Measurements from ENCODE around the gene ADD3. TPM values are rescaled to one million over a fixed set of nuclear protein-coding genes. Genes with fewer than 3 reads are reported as not detected.

The ADD3 gene
- total RNA-seq, 1 experiment from 2014 or later, result 86.7 TPM

- Mint-ChIP-seq H3K27me3 (ENCODE audit: low read depth) (no peaks in the 10 kb centered on the region), H3K9me3 (no peaks in the 10 kb centered on the region), H3K4me3 (no peak overlapping the region), H3K27ac (no peak overlapping the region), H3K36me3 (no peaks in the 10 kb centered on the region), H3K4me1 (peaks cover 55% of the 10 kb centered on the region)
- ChIA-PET CTCF (interaction anchor here (0.8 kb wide), 1 partner anchor 121 kb away, joined by 5 read pairs; no protein-coding TSS in a partner anchor), POLR2A (no interaction called here)
- TF ChIP-seq ZNF138 (CRISPR knock-in tag; conservative IDR thresholded peaks at IDR 0.05), result no peak
- no peak for TF ChIP-seq ATF3 (CRISPR knock-in tag; conservative IDR thresholded peaks at IDR 0.05)
- TF ChIP-seq FOXJ3 (CRISPR knock-in tag; IDR thresholded peaks at IDR 0.05; ENCODE audit: borderline replicate concordance), result no peak
- no peak for TF ChIP-seq ZNF232 (CRISPR knock-in tag; IDR thresholded peaks at IDR 0.05)
- TF ChIP-seq KAT7 (CRISPR knock-in tag; IDR thresholded peaks at IDR 0.05; ENCODE audit: borderline replicate concordance), result no peak
- no peak for TF ChIP-seq ZNF317 (CRISPR knock-in tag; IDR thresholded peaks at IDR 0.05; ENCODE audit: borderline replicate concordance, low read depth)
- TF ChIP-seq ZBTB43 (CRISPR knock-in tag; IDR thresholded peaks at IDR 0.05), result no peak
- TF ChIP-seq TP53 (CRISPR knock-in tag; IDR thresholded peaks at IDR 0.05), result no peak
- no peak for TF ChIP-seq ZNF425 (CRISPR knock-in tag; conservative IDR thresholded peaks at IDR 0.05)
- no peak for TF ChIP-seq ESRRA (CRISPR knock-in tag; IDR thresholded peaks at IDR 0.05; ENCODE audit: borderline replicate concordance)
- no peak for TF ChIP-seq EMX1 (CRISPR knock-in tag; IDR thresholded peaks at IDR 0.05)
- TF ChIP-seq HMGA2 (CRISPR knock-in tag; IDR thresholded peaks at IDR 0.05), result no peak
- TF ChIP-seq MYBL2 (CRISPR knock-in tag; IDR thresholded peaks at IDR 0.05), result no peak
- TF ChIP-seq ZNF263 (CRISPR knock-in tag; IDR thresholded peaks at IDR 0.05; ENCODE audit: low read depth), result no peak
- TF ChIP-seq NFATC4 (CRISPR knock-in tag; IDR thresholded peaks at IDR 0.05), result no peak
- DNase-seq (ENCODE audit: low spot score) (no peak), ATAC-seq (no peak)
Measured at GRCh38 chr10:110005719-110006118, 2.1 kb upstream of the ADD3 start.

GRCh38 chr10:110006358-110007160, 1.2 kb upstream of the ADD3 start:
- Mint-ChIP-seq H3K27ac (0 out of 2 replicates have a peak overlapping the region, but pooled peaks have one; percentile 35), H3K27me3 (ENCODE audit: low read depth) (no peaks in the 10 kb centered on the region), H3K36me3 (no peaks in the 10 kb centered on the region), H3K9me3 (no peaks in the 10 kb centered on the region), H3K4me1 (peaks cover 54% of the 10 kb centered on the region), H3K4me3 (no peak overlapping the region)
- no peak for ATAC-seq
- ChIA-PET CTCF (interaction anchor here (0.8 to 1.6 kb wide), 7 partner anchors 22 to 122 kb away, joined by 3 to 15 read pairs (median 6); no protein-coding TSS in a partner anchor), POLR2A (interaction anchor here (1.1 to 1.5 kb wide), 4 partner anchors 26 to 202 kb away, joined by 3 to 9 read pairs (median 6); no protein-coding TSS in a partner anchor)
- no peak for DNase-seq (ENCODE audit: low spot score)
- no peak for TF ChIP-seq SMAD3 (CRISPR knock-in tag; IDR thresholded peaks at IDR 0.05; ENCODE audit: borderline replicate concordance)
- TF ChIP-seq NFATC4 (CRISPR knock-in tag; IDR thresholded peaks at IDR 0.05), result no peak
- no peak for TF ChIP-seq CDX4 (CRISPR knock-in tag; IDR thresholded peaks at IDR 0.05; ENCODE audit: borderline replicate concordance)
- no peak for TF ChIP-seq USF2 (CRISPR knock-in tag; IDR thresholded peaks at IDR 0.05)
- no peak for TF ChIP-seq ESRRA (CRISPR knock-in tag; IDR thresholded peaks at IDR 0.05; ENCODE audit: borderline replicate concordance)
- no peak for TF ChIP-seq CBFB (CRISPR knock-in tag; IDR thresholded peaks at IDR 0.05; ENCODE audit: low read depth)
- no peak for TF ChIP-seq TCF7 (CRISPR knock-in tag; IDR thresholded peaks at IDR 0.05; ENCODE audit: low read depth)
- no peak for TF ChIP-seq AFF4 (CRISPR knock-in tag; IDR thresholded peaks at IDR 0.05; ENCODE audit: borderline replicate concordance)
- TF ChIP-seq E2F1 (CRISPR knock-in tag; IDR thresholded peaks at IDR 0.05), result no peak
- TF ChIP-seq NR1H2 (CRISPR knock-in tag; IDR thresholded peaks at IDR 0.05), result no peak
- TF ChIP-seq SP1 (CRISPR knock-in tag; conservative IDR thresholded peaks at IDR 0.05), result no peak

Data from WTC11 (cell line).